Ascending aorta (tissue), 2 donors: ENCODE measurements around the gene ADM. TPM values are rescaled to one million over a fixed set of nuclear protein-coding genes. Genes with fewer than 3 reads are reported as not detected.

ENCODE experiments used
- DNase-seq, 2 donors: peaks; one replicate each; pipeline ENCODE4 v3.0.0-alpha.2; 2019; ENCODE audit warnings: low spot score in 2 of 2
- H3K27ac ChIP-seq, 2 donors: fragments of 200-600 bp; sonication (generic); one replicate each; pipeline ENCODE4 v1.5.1; 2016 to 2017; ENCODE audit warnings: mild to moderate bottlenecking in 1 of 2
- H3K27me3 ChIP-seq: fragments of 200-600 bp; sonication (generic); one replicate; pipeline ENCODE4 v1.5.1; 2017
- H3K36me3 ChIP-seq, 2 donors: fragments of 200-600 bp; sonication (generic); one replicate each; pipeline ENCODE4 v1.5.1; 2016
- H3K4me1 ChIP-seq, 2 donors: fragments of 200-600 bp; sonication (generic); one replicate each; pipeline ENCODE4 v1.5.1; 2016 to 2017; ENCODE audit warnings: mild to moderate bottlenecking in 1 of 2
- H3K4me3 ChIP-seq, 2 donors: fragments of 200-600 bp; sonication (generic); one replicate each; pipeline ENCODE4 v1.5.1; 2016 to 2017; ENCODE audit warnings: mild to moderate bottlenecking in 1 of 2
- H3K9me3 ChIP-seq, 2 donors: fragments of 200-600 bp; sonication (generic); one replicate each; pipeline ENCODE4 v1.5.1; 2016
- CTCF ChIP-seq, 3 experiments: fragments of 200-600 bp in 2 of 3; fragments of 450-650 bp in 1 of 3; sonication (generic) in 2 of 3; IDR thresholded peaks; one replicate each; pipeline ENCODE4 v1.5.1; 2016 to 2019; ENCODE audit warnings: antibody characterized with exemption in 3 of 3, mild to moderate bottlenecking in 1 of 3, moderate library complexity in 1 of 3
- intact Hi-C: fragments of 100-400 bp; cut with DNase I; formaldehyde crosslinking; loops from one replicate; pipeline ENCODE4 v1.15.1; 2023
- total RNA-seq: library from RNA; depleted of rRNA; stranded (reverse); fragments of >200 nt; gene quantifications from one replicate; pipeline ENCODE4 v1.1.0, GENCODE V29; 2016

ADM gene
- total RNA-seq, 1 donor from 2014 or later = 56.8 TPM

DNA sequence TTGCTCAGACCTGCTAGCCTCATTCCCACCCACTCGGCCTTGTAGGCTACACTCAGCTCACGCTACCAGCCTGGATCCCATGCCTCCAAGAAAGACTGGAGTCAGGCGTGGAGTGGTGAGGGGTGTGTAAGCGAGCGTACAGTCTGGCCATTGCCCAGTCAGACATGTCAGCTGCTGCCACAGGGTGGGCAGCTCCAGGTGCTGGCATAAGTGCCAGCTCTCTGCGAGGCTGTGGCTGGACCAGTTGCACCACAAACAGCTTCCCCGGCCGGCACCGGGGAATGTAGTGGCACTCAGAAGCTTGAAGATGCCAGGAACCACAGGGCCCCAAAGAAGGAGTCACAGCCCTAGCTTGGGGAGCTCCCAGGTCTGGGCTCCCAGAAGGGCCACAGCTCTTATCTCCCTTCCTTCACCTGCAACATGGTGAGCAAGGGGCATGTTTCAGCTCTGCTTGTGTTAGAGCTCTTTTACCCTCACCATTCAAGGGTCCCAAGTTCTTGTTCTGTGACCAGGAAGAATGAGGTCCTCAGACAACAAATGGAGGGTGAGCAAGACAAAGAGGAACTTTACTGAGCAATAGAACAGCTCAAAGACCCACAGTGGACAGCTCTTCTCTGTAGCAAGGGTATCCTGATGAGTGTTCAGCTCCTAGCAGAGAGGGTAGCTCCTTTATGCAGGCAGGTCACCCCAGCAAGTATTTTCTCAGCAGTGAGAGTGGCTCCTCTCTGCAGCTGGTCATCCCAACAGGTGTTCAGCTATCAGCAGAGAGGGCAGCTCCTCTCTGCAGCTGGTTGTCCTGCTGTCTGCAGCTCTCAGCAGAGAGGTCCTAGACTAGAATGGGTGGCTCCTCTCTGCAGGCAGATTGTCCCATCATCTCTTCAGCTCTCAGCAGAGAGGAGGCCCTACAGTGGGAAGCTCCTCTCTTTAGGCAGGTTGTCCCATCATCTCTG is 16.8 kb upstream of the ADM start:
- no peaks in the 10 kb centered on the region for H3K27me3 ChIP-seq
- no peak for TF ChIP-seq CTCF (IDR thresholded peaks at IDR 0.05)
- H3K9me3 ChIP-seq = no peaks in the 10 kb centered on the region
- H3K4me3 ChIP-seq = no peak overlapping the region
- no peaks in the 10 kb centered on the region for H3K36me3 ChIP-seq
- DNase-seq = no peak
- intact Hi-C loops = no loop called here
- H3K4me1 ChIP-seq = peaks cover 0 to 9% of the 10 kb centered on the region in 2 donors
- H3K27ac ChIP-seq = no peak overlapping the region

DNA sequence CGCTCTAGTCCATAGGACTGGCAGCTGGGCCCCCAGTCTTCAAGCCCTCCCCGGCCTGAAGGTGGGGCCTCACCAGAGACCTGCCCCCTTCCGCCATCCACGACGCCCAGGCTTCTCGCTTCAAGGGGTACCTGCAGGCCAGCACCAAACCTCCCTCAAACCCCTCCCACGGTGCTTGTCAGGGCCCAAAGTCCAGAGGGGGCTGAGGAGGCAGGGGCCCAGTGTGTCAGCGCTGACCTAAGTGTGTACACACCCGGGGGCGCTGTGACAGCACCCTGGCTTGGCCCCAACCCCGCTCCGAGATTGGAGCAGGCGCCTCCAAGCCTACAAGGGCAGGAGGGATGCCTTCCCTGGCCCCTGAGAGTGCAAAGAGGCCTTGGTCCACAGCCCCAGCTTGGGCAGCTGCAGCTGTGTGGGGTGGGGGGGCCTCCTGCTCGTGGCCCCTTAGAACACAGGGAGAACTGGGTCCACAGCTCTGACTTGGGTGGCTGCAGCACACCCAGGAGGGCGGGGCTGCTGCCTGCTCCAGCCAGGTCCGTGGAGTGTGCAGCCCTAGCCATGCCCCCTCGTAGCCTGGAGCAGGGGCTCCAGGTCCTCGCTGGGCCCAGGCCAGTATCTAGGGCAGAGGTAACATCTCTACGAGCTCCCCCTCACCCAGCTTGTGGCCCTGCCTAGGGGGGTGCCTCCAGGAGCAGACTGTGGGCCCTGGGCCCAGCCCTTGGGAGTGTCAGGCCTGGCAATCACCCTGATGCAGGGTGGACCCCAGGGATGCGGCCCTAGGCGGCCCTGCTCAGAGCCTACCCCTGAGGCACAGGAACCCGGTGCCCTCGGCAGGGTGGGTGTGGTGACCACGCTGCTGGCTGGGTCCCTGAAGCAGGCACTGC is 15.8 kb upstream of the ADM start:
- no peak for TF ChIP-seq CTCF (IDR thresholded peaks at IDR 0.05)
- Histone ChIP-seq H3K27me3 (no peaks in the 10 kb centered on the region), H3K4me3 (no peak overlapping the region), H3K9me3 (no peaks in the 10 kb centered on the region), H3K4me1 (peaks cover 0 to 9% of the 10 kb centered on the region in 2 donors), H3K36me3 (no peaks in the 10 kb centered on the region), H3K27ac (no peak overlapping the region)
- no peak for DNase-seq
- intact Hi-C loops = no loop called here

DNA sequence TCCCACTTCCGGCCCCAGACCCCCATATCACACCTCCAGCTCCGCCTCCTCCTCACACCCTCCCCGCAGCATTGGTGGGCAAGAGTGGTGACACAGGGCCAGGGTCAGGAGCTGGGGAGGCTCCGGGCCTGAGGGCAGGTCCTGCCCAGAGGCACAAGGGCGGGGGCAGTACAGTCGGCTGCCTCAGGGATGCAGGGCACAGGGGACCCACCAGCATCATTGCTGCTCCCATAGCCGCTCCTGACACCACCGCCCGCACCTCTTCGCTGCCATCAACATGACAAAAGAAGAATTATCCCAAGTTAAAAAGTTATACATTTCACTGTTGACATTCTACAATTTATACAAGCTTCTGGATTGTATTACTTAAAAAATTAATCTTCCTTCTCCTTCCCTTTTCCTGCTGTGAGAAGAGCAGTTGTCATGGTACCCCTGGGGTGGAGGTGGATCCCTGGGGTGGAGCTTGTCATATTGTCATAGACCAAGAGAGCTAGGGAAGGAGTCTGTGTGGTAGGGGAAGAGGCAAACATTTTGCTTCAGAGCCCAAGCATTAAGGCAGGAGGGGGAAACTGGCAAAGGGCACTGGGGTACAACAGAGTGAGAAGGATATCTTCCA is 15.0 kb upstream of the ADM start:
- Histone ChIP-seq H3K4me1 (peaks cover 0 to 10% of the 10 kb centered on the region in 2 donors), H3K9me3 (no peaks in the 10 kb centered on the region), H3K4me3 (no peak overlapping the region), H3K36me3 (no peaks in the 10 kb centered on the region), H3K27me3 (no peaks in the 10 kb centered on the region), H3K27ac (no peak overlapping the region)
- intact Hi-C loops = no loop called here
- no peak for TF ChIP-seq CTCF (IDR thresholded peaks at IDR 0.05)
- DNase-seq = no peak

GRCh38 chr11:10291801-10292638 is 12.9 kb upstream of the ADM start:
- Histone ChIP-seq H3K27ac (no peak overlapping the region), H3K4me1 (peaks cover 0 to 10% of the 10 kb centered on the region in 2 donors)
- intact Hi-C loops = no loop called here

More at GRCh38 chr11:10291801-10292638, 12.9 kb upstream of the ADM start:
- no peak for DNase-seq
- no peak for TF ChIP-seq CTCF (IDR thresholded peaks at IDR 0.05)
- no peaks in the 10 kb centered on the region for H3K36me3 ChIP-seq
- no peaks in the 10 kb centered on the region for H3K9me3 ChIP-seq
- no peak overlapping the region for H3K4me3 ChIP-seq
- H3K27me3 ChIP-seq = no peaks in the 10 kb centered on the region
